Right renal pelvis (tissue), 4 donors: ENCODE measurements around the gene RFC3. TPM values are rescaled to one million over a fixed set of nuclear protein-coding genes. Genes with fewer than 3 reads are reported as not detected.

Experiments used
- DNase-seq, 4 donors: peaks; one replicate each; pipeline ENCODE4 v3.0.0-alpha.2; 2013; ENCODE audit warnings: low read depth in 4 of 4, low spot score in 3 of 4, missing footprints in 1 of 4
- polyA plus RNA-seq, 4 donors: library from polyadenylated mRNA; unstranded; fragments of 120-200 nt; gene quantifications; one replicate each; pipeline ENCODE4 v1.2.1, GENCODE V29; 2013; ENCODE audit not compliant: insufficient read length in 4 of 4

Gene RFC3
- polyA plus RNA-seq, 4 donors: 21.9 to 32.4 (median 27.8) TPM

DNA sequence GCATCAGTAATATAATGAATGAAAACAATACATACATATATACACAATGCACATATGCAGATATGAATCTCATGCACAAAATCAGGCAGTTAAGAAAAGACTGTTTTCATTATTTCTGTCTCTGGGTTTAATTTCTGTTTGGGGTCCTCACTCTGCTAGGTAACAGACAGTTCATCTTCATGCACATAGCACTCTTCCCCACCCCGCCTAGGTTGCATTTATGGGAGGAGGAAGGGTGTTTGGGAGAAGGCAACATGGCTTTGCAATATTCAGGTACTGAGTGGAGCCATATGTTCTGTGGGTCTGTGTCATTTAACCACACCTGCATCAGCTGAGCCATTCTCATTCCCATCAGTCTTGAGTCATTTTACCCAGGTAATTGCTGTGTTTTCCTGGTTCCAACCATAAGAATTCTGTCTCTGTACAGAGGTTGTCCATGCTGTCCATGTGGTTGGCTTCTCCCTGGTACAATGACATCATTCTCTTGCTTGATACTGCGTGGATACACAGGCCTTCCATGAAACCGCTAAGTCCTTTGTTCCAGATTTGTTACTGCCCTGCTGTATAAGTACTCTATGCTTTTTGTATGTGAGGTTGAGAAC lies 45.3 kb downstream of the RFC3 start:
- no peak for DNase-seq

DNA sequence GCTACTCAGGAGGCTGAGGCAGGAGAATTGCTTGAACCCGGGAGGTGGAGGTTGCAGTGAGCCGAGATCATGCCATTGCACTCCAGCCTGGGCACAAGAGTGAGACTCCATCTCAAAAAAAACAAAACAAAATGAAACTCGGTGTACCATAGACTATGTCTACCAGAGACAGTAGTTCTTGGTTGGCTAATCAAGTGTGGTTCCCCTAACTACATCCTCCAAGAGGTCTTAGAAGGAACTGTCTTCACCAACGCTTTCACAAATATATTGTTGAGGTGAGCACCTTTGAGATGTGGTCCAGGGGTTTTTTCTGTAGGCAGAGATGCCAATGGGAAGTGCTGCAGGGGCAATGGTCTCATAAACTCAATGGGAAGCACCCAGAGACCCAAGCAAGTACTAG lies 48.0 kb downstream of the RFC3 start:
- no peak for DNase-seq

GRCh38 chr13:33867472-33867871 lies 49.5 kb downstream of the RFC3 start:
- DNase-seq: no peak

DNA sequence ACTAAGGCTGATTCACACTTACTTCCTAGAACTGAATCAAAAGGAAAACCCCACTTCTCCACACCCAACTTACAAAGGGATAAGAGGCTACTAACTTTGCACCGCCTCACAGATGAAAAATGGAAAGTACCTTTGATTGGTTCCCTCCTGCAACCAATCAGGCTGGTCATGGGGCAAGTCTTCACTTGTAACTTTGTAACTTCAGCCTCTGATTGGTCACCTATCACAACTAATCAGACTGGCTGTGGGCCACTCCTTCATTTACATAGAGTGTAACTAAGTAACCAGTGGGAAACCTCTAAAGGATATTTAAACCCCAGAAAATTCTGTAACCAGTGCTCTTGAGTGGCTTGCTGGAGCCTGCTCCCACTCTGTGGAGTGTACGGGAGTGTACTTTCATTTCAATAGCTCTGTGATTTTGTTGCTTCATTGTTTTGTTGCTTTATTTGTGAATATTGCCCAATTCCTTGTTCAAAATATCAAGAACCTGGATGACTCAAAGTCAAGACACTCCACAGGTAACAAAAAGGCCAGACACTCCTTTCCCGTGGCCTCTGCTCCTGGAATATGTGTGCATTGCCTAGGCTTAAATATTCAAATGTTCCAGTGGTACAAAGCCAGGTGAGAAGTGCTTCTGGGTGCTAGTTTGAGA lies 50.5 kb downstream of the RFC3 start:
- DNase-seq: no peak

DNA sequence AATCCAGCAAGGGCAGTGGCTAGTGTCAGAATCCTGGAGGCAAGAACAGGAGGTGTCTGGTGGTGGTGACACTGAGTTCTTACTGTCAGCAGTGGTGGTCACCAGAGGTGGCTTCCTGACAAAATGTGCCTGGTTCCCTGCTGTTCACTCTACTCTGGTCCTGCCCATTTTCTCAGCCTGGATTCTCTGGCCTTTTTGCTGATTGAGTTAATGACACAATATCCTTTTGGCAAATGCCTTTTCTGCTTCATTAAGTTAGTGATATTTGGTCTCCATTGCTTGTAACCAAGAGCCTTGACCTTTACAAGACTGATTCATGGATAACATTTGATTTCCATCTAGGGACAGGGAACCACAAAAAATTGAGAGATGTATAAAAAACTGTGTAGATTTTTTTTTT lies 51.1 kb downstream of the RFC3 start:
- DNase-seq: peak in 1 of 4 donors; percentile 14

GRCh38 chr13:33870046-33870668 lies 52.2 kb downstream of the RFC3 start:
- no peak for DNase-seq

- DNase-seq: no peak
These were observed 53.5 kb downstream of the RFC3 start for GRCh38 chr13:33871207-33872004.

GRCh38 chr13:33872005-33872351 lies 54.0 kb downstream of the RFC3 start:
- no peak for DNase-seq

GRCh38 chr13:33873251-33873908 lies 55.4 kb downstream of the RFC3 start:
- no peak for DNase-seq

DNA sequence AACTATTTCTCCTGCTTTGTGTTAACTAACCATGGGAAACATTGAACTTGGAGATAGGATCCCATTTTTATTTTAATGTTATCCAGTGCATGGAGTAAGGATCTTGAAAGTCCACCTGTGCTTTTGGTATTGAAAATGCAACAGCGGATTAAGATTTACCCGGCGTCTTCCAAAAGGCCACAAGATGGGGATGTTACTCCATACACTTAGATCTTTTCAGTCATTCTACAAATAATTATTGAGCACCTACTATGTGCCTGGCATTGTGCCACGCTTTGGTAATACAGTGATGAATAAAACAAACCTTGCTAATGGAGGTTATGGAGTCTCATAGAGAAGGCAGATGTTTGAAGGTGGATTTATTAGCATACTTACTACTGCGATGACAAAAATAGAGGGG lies 56.9 kb downstream of the RFC3 start:
- no peak for DNase-seq

DNA sequence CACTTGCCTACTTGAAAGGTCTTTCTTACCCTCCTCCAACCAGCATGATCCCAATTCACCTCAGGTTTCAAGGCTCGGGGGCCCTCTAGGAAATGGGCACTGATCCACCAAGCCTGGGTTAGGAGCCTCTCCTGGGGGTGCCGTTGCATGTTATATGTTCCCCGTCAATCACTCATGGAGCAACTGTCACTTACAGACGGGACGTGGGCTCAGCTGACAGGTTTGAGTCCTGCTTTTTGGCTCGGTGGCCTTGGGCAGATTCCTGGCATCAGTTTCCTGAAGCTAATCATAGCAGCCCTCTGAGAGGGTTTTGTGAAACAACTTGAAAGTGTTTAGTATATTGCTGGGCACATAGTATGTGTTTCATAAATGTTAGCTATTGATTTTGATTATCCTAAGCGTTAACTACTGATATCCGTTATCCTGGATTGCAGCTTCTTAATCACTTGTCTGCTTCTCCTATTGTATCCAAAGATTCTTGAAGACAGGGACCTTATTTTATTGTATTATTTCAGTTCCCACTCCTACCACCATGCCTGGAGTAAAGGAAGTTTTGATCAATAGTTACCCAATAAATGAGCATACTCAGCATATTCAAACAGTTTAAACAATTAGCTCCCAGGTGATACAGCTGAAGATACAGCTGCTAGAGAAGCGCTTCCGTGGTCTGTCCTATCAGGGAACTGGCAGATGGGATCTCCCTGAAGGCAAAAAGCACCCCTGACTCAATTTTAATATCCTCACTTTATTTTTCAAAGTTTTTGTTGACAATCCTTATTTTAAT lies 57.9 kb downstream of the RFC3 start:
- DNase-seq: no peak

DNA sequence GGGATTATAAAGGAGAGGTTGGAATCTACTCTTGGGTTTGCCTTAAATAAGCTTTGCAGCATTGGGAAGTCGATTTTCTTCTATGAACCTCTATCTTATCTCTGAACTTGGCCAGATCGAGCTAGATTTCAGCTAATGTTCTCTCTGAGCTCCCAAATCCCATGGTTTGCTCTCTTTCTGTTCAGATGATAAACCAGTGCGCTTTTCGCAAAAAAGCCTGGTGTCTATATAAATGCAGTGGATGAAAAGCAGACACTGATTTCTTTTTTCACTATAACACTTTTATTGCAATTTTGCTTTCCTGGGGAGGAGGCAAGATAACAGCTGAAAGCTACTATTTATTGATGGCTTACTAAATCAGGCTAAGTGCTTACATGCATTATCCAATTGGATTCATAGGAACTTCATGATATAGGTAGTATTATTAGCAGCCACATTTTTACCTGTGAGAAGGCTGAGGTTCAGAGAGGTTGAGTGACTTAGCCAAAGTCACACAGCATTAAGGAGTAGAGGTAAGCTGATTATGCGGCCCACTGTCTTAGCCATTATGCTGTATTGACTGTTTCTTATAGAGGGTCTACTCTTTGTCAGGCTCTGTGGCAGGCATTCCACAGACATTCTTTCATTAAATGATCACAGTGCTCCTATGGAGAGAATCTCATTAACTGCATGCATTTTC lies 58.9 kb downstream of the RFC3 start:
- DNase-seq: no peak

- DNase-seq: no peak
These were observed 61.2 kb downstream of the RFC3 start for GRCh38 chr13:33879118-33879517.

GRCh38 chr13:33882804-33883203 lies 64.9 kb downstream of the RFC3 start:
- DNase-seq: no peak

DNA sequence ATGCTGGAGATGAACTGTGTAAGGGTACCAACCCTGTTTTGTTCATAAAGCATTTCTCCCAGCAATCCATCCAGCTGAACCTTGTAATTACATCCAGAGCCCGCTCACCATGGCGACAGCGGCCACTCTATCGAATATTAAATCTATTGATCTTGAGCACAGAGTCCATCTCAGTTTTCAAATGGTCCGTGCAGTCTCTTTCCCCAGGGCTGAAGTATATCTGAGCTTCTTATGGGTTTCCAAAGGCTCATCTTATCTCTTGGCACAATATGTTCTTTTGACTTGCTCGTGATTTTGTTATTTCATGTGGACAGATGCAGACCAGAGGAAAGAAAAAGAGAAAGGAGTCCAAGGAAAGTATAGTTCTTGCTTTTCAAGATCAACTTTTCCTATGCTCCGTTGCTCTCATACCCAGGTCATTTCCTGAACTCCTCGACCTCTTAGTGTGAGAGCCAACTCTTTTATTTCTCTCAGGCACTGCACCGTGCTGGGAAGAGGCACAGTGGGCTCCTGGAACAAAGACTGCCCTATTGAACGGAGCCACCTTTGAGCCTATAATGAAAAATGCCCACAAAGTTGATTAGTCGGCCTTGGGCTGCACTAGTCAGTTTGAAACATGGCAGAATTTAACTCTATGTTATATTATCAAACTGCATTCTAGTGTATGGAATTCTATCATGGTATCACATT lies 66.7 kb downstream of the RFC3 start:
- no peak for DNase-seq
